Ovary (tissue), 9 donors: ENCODE measurements around the gene CLIC5. TPM values are rescaled to one million over a fixed set of nuclear protein-coding genes. Genes with fewer than 3 reads are reported as not detected.

Experiments
- DNase-seq, 5 donors: peaks; one replicate each; pipeline ENCODE4 v3.0.0-alpha.2; 2019 to 2020
- H3K27ac ChIP-seq, 2 donors: fragments of 200-600 bp; one replicate each; pipeline versions ENCODE4 v1.5.1 to v1.8.0; 2019 to 2022
- H3K27me3 ChIP-seq: fragments of 200-600 bp; one replicate; pipeline ENCODE4 v1.8.0; 2022
- H3K36me3 ChIP-seq: fragments of 200-600 bp; sonication (generic); one replicate; pipeline ENCODE4 v1.5.1; 2019
- H3K4me1 ChIP-seq: one replicate; pipeline ENCODE4 v1.8.1; 2013; ENCODE audit warnings: mild to moderate bottlenecking, moderate library complexity; ENCODE audit not compliant: insufficient read depth
- H3K4me3 ChIP-seq: fragments of 200-600 bp; sonication (generic); one replicate; pipeline ENCODE4 v1.5.1; 2017
- H3K9me3 ChIP-seq, 2 donors: fragments of 200-600 bp in 1 of 2; sonication (generic) in 1 of 2; one replicate each; pipeline versions ENCODE4 v1.5.1 to v1.8.1; 2013 to 2019; ENCODE audit warnings: mild to moderate bottlenecking in 1 of 2, moderate library complexity in 1 of 2
- EP300 ChIP-seq: sonication (generic); formaldehyde crosslinking; IDR thresholded peaks from one replicate; pipeline ENCODE4 v1.6.1; 2017; ENCODE audit warnings: antibody characterized with exemption
- POLR2A ChIP-seq: fragments of 450-650 bp; IDR thresholded peaks from one replicate; pipeline ENCODE4 v1.6.1; 2017; ENCODE audit warnings: antibody characterized with exemption, mild to moderate bottlenecking, moderate library complexity
- WGBS, 3 donors: extraction: QIAGEN DNeasy Blood & Tissue Kit in 1 of 3; methylation state at CpG; one replicate each; pipeline versions ENCODE4 v1.1.5 to v1.1.7; 2013 to 2017; 5-methylcytosine and 5-hydroxymethylcytosine counted together
- intact Hi-C, 4 donors: fragments of 100-400 bp; cut with DNase I; formaldehyde crosslinking; loops; one replicate each; pipeline versions ENCODE4 v1.11.0 to v1.15.1; 2022 to 2023
- polyA plus RNA-seq, 2 donors: library from polyadenylated mRNA; stranded (reverse); fragments of 200-250 nt in 1 of 2; fragments of 350-450 nt in 1 of 2; fragmentation: Illumina TruSeq in 1 of 2; extraction: RNeasy Lipid Tissue Mini Kit (QIAGEN cat#74804) in 1 of 2; gene quantifications; one replicate each; pipeline ENCODE4 v1.2.3, GENCODE V29; 2013 to 2014
- small RNA-seq: library from RNA; depleted of rRNA; stranded (forward); fragments of <200 nt; gene quantifications from one replicate; pipeline ENCODE3, GENCODE V24; 2016
- total RNA-seq, 7 donors: library from RNA; depleted of rRNA in 2 of 7; stranded (reverse); fragments of >200 nt in 2 of 7; fragmentation: NEBNext Ultra II Directional in 3 of 7; extraction: Animal tissue kit (Norgen Biotek cat#: 25700) in 3 of 7; gene quantifications; one replicate each; pipeline versions ENCODE4 v1.1.0 to v1.2.4, GENCODE V29; 2016 to 2023
- TF ChIP-seq, protein P1 (sequence below), 3 donors: fragments of 450-650 bp in 2 of 3; fragments of 200-600 bp in 1 of 3; IDR thresholded peaks; one replicate each; pipeline versions ENCODE4 v1.5.1 to v1.8.0; 2016 to 2022; ENCODE audit warnings: antibody characterized with exemption in 3 of 3, mild to moderate bottlenecking in 1 of 3
- donor health status: DM: no; HTN: no; CAD: no; lungs with moderate emphysema.
- donor health status: DM: no; HTN: no; CAD: no.
- donor health status: Bipolar disorder and iron deficiency.
- donor health status: DM: yes; HTN: yes; CAD: no.
- donor health status: DM: no; HTN: no; CAD: no.
- donor health status: DM: yes; HTN: yes; CAD: no.

The CLIC5 gene
- total and polyA plus RNA-seq, 9 donors, result 0.27 to 42.3 (median 2.0) TPM

DNA sequence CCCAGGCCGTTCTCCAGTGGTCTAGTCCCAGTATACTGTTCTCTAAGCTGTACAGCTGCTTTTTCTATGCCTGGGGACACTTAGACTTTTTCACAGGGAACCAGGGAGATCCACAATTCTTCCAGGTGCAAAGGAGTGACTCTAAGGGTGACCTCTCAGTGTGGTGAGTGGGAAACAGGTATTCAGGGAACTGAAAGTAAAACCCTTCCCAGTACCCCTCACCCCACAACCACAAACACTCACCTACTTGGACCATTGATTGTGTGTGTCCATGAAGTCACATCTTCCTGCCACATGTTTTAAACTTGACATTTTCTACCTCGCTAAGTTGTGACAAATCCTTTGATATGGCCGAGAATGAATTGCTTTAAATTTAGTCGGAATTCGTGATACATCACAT, 183.6 kb downstream of the CLIC5 start:
- no peak for DNase-seq
- no peaks in the 10 kb centered on the region for H3K9me3 ChIP-seq
- TF ChIP-seq POLR2A (no peak), EP300 (no peak)
- TF ChIP-seq, protein P1, sequence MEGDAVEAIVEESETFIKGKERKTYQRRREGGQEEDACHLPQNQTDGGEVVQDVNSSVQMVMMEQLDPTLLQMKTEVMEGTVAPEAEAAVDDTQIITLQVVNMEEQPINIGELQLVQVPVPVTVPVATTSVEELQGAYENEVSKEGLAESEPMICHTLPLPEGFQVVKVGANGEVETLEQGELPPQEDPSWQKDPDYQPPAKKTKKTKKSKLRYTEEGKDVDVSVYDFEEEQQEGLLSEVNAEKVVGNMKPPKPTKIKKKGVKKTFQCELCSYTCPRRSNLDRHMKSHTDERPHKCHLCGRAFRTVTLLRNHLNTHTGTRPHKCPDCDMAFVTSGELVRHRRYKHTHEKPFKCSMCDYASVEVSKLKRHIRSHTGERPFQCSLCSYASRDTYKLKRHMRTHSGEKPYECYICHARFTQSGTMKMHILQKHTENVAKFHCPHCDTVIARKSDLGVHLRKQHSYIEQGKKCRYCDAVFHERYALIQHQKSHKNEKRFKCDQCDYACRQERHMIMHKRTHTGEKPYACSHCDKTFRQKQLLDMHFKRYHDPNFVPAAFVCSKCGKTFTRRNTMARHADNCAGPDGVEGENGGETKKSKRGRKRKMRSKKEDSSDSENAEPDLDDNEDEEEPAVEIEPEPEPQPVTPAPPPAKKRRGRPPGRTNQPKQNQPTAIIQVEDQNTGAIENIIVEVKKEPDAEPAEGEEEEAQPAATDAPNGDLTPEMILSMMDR (IDR thresholded peaks at IDR 0.05), result no peak
- 86 to 90% (median 90%) methylated on average over 5 of the region's 5 CpGs for WGBS, 3 donors
- H3K4me3 ChIP-seq, result no peak overlapping the region
- intact Hi-C loops, result no loop called here
- no peaks in the 10 kb centered on the region for H3K27me3 ChIP-seq
- no peaks in the 10 kb centered on the region for H3K36me3 ChIP-seq
- no peak overlapping the region for H3K27ac ChIP-seq
- H3K4me1 ChIP-seq, result peaks cover 4% of the 10 kb centered on the region

Small RNAs within 50 kb of the gene (small RNA-seq; reads per million reads assigned to genes)
- not detected for gene RNU6-754P

Other genes starting within 250 kb of the CLIC5 start
- gene ENPP4, start 114.1 kb upstream of the CLIC5 start, total RNA-seq, result 10 to 100 TPM in 1 of 7 donors, 1 to 10 TPM in 6; 3.0 to 11.3 (median 3.7) TPM
- gene ENPP4, start 114.1 kb upstream of the CLIC5 start, polyA plus RNA-seq, result 1 to 10 TPM; 1.9 to 6.5 TPM
- gene ENPP5, start 155.1 kb upstream of the CLIC5 start, total RNA-seq, result 10 to 100 TPM in 1 of 7 donors, 1 to 10 TPM in 6; 4.7 to 12.2 (median 8.4) TPM
- gene ENPP5, start 155.1 kb upstream of the CLIC5 start, polyA plus RNA-seq, result 1 to 10 TPM; 4.5 to 8.2 TPM